Fibroblast of lung (primary cell): ENCODE data around the gene PRC1. TPM values are rescaled to one million over a fixed set of nuclear protein-coding genes. Genes with fewer than 3 reads are reported as not detected.

Experiments
- DNase-seq, 2 donors: peaks; one replicate each; pipeline versions ENCODE4 v3.0.0 to v3.0.0-alpha.2; 2010; ENCODE audit warnings: low read depth in 2 of 2
- H2AFZ ChIP-seq: 2 replicates; pipeline ENCODE4 v1.5.1; 2012; ENCODE audit warnings: low read length, control low read depth, inconsistent platforms
- H3K27ac ChIP-seq: 2 replicates; pipeline ENCODE4 v1.5.1; 2011; ENCODE audit warnings: low read length, control low read depth; ENCODE audit not compliant: insufficient read depth
- H3K27me3 ChIP-seq: 2 replicates; pipeline ENCODE4 v1.5.1; 2011; ENCODE audit warnings: mild to moderate bottlenecking, low read length; ENCODE audit not compliant: control insufficient read depth, insufficient read depth
- H3K36me3 ChIP-seq: 2 replicates; pipeline ENCODE4 v1.5.1; 2011; ENCODE audit warnings: low read length; ENCODE audit not compliant: control insufficient read depth, insufficient read depth
- H3K4me1 ChIP-seq: 2 replicates; pipeline ENCODE4 v1.5.1; 2011; ENCODE audit warnings: low read length; ENCODE audit not compliant: control insufficient read depth, insufficient read depth; ENCODE audit errors: extremely low read depth
- H3K4me2 ChIP-seq: 2 replicates; pipeline ENCODE4 v1.5.1; 2011; ENCODE audit warnings: low read length, control low read depth; ENCODE audit not compliant: insufficient read depth; ENCODE audit errors: extremely low read depth
- H3K4me3 ChIP-seq, 4 experiments: fragments of 200-600 bp in 1 of 4; sonication (generic) in 1 of 4; replicated peaks in 1 of 4; 2 replicates each; pipeline ENCODE4 v1.5.1; 2011 to 2016; ENCODE audit warnings: low read length in 4 of 4, low read depth in 3 of 4, mild to moderate bottlenecking in 3 of 4, control low read depth in 2 of 4, inconsistent platforms in 1 of 4, mixed read lengths in 1 of 4; ENCODE audit not compliant: insufficient read depth in 1 of 4; ENCODE audit errors: control extremely low read depth in 1 of 4
- H3K79me2 ChIP-seq: 2 replicates; pipeline ENCODE4 v1.5.1; 2012; ENCODE audit warnings: mild to moderate bottlenecking, low read length, inconsistent platforms; ENCODE audit not compliant: control insufficient read depth, insufficient read depth
- H3K9ac ChIP-seq: 2 replicates; pipeline ENCODE4 v1.5.1; 2011; ENCODE audit warnings: mild to moderate bottlenecking, low read length, control low read depth; ENCODE audit not compliant: insufficient read depth
- H3K9me3 ChIP-seq: 2 replicates; pipeline ENCODE4 v1.5.1; 2012; ENCODE audit warnings: low read depth, low read length; ENCODE audit not compliant: control insufficient read depth, insufficient read depth
- H4K20me1 ChIP-seq: 2 replicates; pipeline ENCODE4 v1.5.1; 2011; ENCODE audit warnings: low read length; ENCODE audit not compliant: control insufficient read depth, insufficient read depth; ENCODE audit errors: extremely low read depth
- EZH2 ChIP-seq: IDR thresholded peaks from 2 replicates; pipeline ENCODE4 v1.5.1; 2012; ENCODE audit warnings: low read length, control low read depth, mild to moderate bottlenecking; ENCODE audit errors: missing control alignments
- polyA plus RNA-seq, 2 donors: library from polyadenylated mRNA; depleted of rRNA in 1 of 2; stranded (reverse) in 1 of 2; unstranded in 1 of 2; fragments of >200 nt; gene quantifications; 2 replicates each; pipeline ENCODE4 v1.2.1, GENCODE V29; 2011 to 2012; ENCODE audit warnings: missing spikeins in 1 of 2
- total RNA-seq: library from RNA; depleted of rRNA; stranded (reverse); fragments of >200 nt; gene quantifications from 2 replicates; pipeline ENCODE4 v1.2.1, GENCODE V29; 2014
- TF ChIP-seq, protein P1 (sequence below), 2 donors: IDR thresholded peaks in 1 of 2; conservative IDR thresholded peaks in 1 of 2; 1 replicate in 1 of 2; 2 replicates in 1 of 2; pipeline ENCODE4 v1.5.1; 2011 to 2012; ENCODE audit warnings: low read length in 2 of 2, control low read depth in 1 of 2, inconsistent platforms in 1 of 2, low read depth in 1 of 2, mild to moderate bottlenecking in 1 of 2

The PRC1 gene
- total and polyA plus RNA-seq, 2 donors (not counting 1 experiment from before 2014, with no cell fraction given): 57.8 to 60.5 TPM

DNA sequence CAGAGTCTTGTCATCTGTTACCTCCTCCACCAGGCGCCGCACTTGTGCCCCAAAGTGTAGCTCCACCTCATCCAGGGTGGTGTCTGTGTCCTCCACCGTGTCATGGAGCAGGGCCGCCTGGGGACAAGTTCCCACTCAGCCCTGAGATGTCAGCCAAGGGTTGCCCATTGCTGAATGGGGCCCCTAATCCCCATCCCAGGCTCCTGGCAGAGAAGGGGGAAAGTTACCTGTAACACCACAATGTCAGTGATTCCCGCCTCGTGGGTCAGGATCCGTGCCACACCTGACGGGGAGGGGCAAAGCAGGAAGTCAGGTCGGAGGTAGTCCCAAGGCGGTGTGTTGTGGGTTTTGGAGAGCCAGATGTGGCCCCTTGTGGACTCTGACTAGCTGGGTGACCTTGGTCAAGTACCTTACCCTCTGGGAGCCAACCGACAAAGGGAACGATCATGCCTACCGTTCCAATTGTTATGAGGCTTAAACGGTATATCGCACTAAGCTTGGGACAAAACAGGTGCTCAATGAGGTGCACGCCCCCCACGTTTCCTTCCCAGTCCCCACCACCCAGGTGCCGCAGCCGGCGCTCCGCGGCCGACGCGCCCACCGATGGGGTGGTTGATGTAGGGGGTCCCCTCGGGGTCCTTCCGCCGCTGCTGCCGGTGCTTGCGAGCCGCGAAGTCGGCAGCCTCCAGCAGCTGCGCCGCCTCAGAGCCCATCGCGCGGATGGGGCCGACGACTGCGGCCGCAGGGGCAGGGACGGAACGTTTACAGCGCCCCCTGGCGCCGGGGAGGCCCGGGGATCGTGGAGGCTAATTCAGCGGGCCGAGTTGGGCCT is 62.3 kb downstream of the PRC1 start, which contains the start of gene HDDC3:
TSS of gene HDDC3 (minus strand) at position 722 of the 832 bp plus-strand sequence. CDS start at position 713, 9 bp downstream.
- H3K27me3 ChIP-seq: no peaks in the 10 kb centered on the region
- peak within 1 kb of the TSS; percentile 62 for H3K9ac ChIP-seq
- H4K20me1 ChIP-seq: no peaks in the 10 kb centered on the region
- H2AFZ ChIP-seq: peak within 1 kb of the TSS; percentile 84
- no peaks in the 10 kb centered on the region for H3K9me3 ChIP-seq
- H3K4me1 ChIP-seq: peaks cover 21% of the 10 kb centered on the region
- TF ChIP-seq, protein P1, sequence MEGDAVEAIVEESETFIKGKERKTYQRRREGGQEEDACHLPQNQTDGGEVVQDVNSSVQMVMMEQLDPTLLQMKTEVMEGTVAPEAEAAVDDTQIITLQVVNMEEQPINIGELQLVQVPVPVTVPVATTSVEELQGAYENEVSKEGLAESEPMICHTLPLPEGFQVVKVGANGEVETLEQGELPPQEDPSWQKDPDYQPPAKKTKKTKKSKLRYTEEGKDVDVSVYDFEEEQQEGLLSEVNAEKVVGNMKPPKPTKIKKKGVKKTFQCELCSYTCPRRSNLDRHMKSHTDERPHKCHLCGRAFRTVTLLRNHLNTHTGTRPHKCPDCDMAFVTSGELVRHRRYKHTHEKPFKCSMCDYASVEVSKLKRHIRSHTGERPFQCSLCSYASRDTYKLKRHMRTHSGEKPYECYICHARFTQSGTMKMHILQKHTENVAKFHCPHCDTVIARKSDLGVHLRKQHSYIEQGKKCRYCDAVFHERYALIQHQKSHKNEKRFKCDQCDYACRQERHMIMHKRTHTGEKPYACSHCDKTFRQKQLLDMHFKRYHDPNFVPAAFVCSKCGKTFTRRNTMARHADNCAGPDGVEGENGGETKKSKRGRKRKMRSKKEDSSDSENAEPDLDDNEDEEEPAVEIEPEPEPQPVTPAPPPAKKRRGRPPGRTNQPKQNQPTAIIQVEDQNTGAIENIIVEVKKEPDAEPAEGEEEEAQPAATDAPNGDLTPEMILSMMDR (conservative IDR thresholded peaks at IDR 0.05 in 1 of 2, IDR thresholded peaks at IDR 0.05 in 1 of 2; ENCODE audit: low read depth in 1 of 2, low read length in 2 of 2): peak; percentile 78 to 81
- no peak for TF ChIP-seq EZH2
- H3K4me3 ChIP-seq: peak within 1 kb of the TSS; percentile 70 to 88 (median 76)
- peak; percentile 72 to 81 for DNase-seq
- no peaks in the 10 kb centered on the region for H3K36me3 ChIP-seq
- H3K27ac ChIP-seq: peak within 1 kb of the TSS; percentile 22
- peaks cover 17% of the 10 kb centered on the region for H3K79me2 ChIP-seq
- peak within 1 kb of the TSS; percentile 100 for H3K4me2 ChIP-seq

DNA sequence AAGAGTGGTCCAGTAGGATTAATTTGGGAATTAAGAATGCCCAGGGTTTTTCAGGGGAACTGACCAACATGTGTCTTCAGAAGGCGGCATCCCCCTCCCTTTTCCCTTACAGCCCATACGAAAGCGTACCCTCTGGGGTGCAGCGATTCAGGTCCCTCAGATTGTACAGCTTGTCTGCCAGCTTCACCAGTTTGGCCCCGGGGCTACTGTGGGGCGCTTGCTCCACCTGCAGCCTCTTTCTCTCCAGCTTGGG is 62.8 kb downstream of the PRC1 start:
- H3K79me2 ChIP-seq: peaks cover 11% of the 10 kb centered on the region
- H3K4me3 ChIP-seq: peak overlapping the region in 3 of 4 experiments; percentile 70 to 88 (median 80)
- H3K4me2 ChIP-seq: peak overlapping the region; percentile 100
- no peak for DNase-seq
- no peak overlapping the region for H3K9ac ChIP-seq
- no peaks in the 10 kb centered on the region for H4K20me1 ChIP-seq
- no peak overlapping the region for H3K27ac ChIP-seq
- H3K27me3 ChIP-seq: no peaks in the 10 kb centered on the region
- no peak overlapping the region for H2AFZ ChIP-seq
- TF ChIP-seq EZH2: no peak
- TF ChIP-seq, protein P1 (conservative IDR thresholded peaks at IDR 0.05 in 1 of 2, IDR thresholded peaks at IDR 0.05 in 1 of 2; ENCODE audit: low read depth in 1 of 2, low read length in 2 of 2): no peak
- H3K36me3 ChIP-seq: no peaks in the 10 kb centered on the region
- no peaks in the 10 kb centered on the region for H3K9me3 ChIP-seq
- peaks cover 17% of the 10 kb centered on the region for H3K4me1 ChIP-seq

DNA sequence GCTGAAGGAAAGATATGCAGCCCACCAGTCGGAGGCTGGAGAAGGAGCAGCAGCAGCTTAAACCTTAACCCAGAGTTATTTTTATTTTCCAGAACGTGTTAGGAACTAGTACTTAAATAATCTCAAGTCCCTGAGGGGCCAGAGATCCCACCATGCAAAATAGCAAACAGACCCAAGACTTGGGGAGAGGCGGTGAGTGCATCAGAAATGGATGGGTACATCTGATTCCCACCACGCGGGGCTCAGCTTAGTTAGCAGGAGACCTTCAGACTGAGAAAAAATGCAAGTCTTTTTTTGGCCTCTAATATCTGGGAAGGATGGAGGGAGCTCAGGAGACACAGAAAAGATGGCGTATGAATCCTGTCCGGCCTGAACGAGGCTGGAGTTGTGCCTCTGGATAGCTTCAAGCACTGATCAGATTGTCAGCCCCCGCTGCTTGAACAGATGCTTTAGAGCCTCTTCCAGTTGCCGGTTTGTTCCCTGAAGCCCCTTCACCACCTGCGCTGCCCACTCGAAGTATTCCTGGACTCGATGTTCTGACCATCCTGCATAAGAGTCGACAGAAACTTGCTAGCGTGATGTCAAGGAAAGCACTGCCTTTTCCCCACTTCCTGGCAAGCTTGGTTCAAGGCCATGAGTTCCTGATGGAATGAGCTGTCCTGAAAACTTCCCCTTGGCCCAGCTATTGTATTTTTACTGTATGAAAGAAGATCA is 63.3 kb downstream of the PRC1 start:
- peak overlapping the region; percentile 68 for H3K27ac ChIP-seq
- H3K4me2 ChIP-seq: peak overlapping the region; percentile 65
- peak overlapping the region in 2 of 4 experiments; percentile 71 to 80 for H3K4me3 ChIP-seq
- TF ChIP-seq EZH2: no peak
- TF ChIP-seq, protein P1 (conservative IDR thresholded peaks at IDR 0.05 in 1 of 2, IDR thresholded peaks at IDR 0.05 in 1 of 2; ENCODE audit: low read depth in 1 of 2, low read length in 2 of 2): no peak
- H3K36me3 ChIP-seq: no peaks in the 10 kb centered on the region
- no peak for DNase-seq
- H3K4me1 ChIP-seq: peaks cover 14% of the 10 kb centered on the region
- no peaks in the 10 kb centered on the region for H3K27me3 ChIP-seq
- H3K79me2 ChIP-seq: peaks cover 7% of the 10 kb centered on the region
- H3K9me3 ChIP-seq: no peaks in the 10 kb centered on the region
- H3K9ac ChIP-seq: no peak overlapping the region
- H2AFZ ChIP-seq: no peak overlapping the region
- no peaks in the 10 kb centered on the region for H4K20me1 ChIP-seq
